B cell (primary cell): ENCODE results near the gene LIMD2.

Experiments used
- EZH2 ChIP-seq: IDR thresholded peaks from 2 replicates; pipeline ENCODE4 v1.6.1; 2012; ENCODE audit warnings: borderline replicate concordance, low read depth, mild to moderate bottlenecking, moderate library complexity, low read length; ENCODE audit not compliant: insufficient read depth, poor library complexity, severe bottlenecking
- TF ChIP-seq, protein P1 (sequence below): fragments of 200-600 bp; IDR thresholded peaks from one replicate; pipeline ENCODE4 v1.8.0; 2022; ENCODE audit warnings: antibody characterized with exemption, mild to moderate bottlenecking

DNA sequence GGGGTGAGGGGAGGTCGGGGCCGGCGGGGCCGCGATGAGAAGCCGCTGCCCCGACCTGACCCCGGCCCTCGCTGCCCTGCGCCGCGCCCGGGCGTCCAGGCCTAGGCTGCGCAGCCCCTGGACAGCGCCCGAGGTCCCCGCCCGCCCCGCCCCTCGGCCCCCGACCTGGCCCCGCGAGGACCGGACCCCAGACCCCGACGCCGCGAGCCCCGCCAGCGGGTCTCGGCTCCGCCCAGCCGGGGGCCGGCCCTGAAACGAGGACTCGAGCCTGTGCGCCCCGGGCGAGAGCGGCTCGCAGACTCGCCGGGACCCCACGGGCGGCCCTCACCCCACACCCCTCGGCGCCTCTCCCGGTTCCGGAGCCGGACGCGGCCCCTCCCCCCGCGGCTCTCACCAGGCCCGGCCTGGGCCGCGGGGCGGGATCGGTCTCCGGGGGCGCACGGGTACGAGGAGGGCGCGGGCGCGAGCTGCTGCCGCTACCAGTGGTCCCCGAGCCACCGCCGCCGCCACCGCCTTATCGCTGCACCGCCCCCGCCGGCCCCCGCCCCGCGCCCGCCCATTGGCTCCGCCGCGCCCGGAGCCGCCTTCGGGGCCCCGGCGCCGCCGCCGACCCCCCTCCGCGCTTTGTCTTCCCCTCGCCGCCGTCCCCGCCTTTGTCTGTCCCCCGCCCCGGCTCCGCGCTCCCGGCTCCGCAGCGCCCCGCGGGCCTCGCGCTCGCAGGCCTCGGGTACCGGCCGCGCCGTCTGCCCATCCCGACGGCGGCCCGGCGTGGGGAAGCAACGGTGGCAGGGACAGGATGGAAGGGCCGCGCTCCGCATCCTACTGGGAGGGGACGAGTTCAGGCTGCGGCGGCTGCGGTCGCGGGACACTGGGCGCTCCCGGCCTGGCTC is at the start of gene LIMD2:
- TF ChIP-seq, protein P1, sequence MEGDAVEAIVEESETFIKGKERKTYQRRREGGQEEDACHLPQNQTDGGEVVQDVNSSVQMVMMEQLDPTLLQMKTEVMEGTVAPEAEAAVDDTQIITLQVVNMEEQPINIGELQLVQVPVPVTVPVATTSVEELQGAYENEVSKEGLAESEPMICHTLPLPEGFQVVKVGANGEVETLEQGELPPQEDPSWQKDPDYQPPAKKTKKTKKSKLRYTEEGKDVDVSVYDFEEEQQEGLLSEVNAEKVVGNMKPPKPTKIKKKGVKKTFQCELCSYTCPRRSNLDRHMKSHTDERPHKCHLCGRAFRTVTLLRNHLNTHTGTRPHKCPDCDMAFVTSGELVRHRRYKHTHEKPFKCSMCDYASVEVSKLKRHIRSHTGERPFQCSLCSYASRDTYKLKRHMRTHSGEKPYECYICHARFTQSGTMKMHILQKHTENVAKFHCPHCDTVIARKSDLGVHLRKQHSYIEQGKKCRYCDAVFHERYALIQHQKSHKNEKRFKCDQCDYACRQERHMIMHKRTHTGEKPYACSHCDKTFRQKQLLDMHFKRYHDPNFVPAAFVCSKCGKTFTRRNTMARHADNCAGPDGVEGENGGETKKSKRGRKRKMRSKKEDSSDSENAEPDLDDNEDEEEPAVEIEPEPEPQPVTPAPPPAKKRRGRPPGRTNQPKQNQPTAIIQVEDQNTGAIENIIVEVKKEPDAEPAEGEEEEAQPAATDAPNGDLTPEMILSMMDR: no peak
- TF ChIP-seq EZH2: no peak
